GM23248 (cell line): Measurements from ENCODE around the gene CORO7. TPM values are rescaled to one million over a fixed set of nuclear protein-coding genes. Genes with fewer than 3 reads are reported as not detected.

Experiments used
- DNase-seq: peaks from one replicate; pipeline ENCODE4 v3.0.0-alpha.2; 2015
- H2AFZ ChIP-seq: fragments of 200-600 bp; sonication (generic); 2 replicates; pipeline ENCODE4 v1.6.1; 2016; ENCODE audit warnings: antibody characterized with exemption
- H3F3A ChIP-seq: fragments of 200-600 bp; sonication (generic); 2 replicates; pipeline ENCODE4 v1.6.1; 2016; ENCODE audit warnings: mild to moderate bottlenecking, antibody characterized with exemption, mixed run types; ENCODE audit not compliant: insufficient read depth
- H3K27ac ChIP-seq: fragments of 200-600 bp; sonication (generic); 2 replicates; pipeline ENCODE4 v1.5.1; 2016; ENCODE audit warnings: mild to moderate bottlenecking
- H3K27me3 ChIP-seq: fragments of 200-600 bp; sonication (generic); replicated peaks from 2 replicates; pipeline ENCODE4 v1.6.1; 2016; ENCODE audit warnings: mild to moderate bottlenecking; ENCODE audit not compliant: insufficient read depth
- H3K36me3 ChIP-seq: fragments of 200-600 bp; sonication (generic); 2 replicates; pipeline ENCODE4 v1.6.1; 2016; ENCODE audit warnings: low read depth, mild to moderate bottlenecking
- H3K4me1 ChIP-seq: fragments of 200-600 bp; sonication (generic); 2 replicates; pipeline ENCODE4 v1.6.1; 2016; ENCODE audit warnings: mild to moderate bottlenecking; ENCODE audit not compliant: insufficient read depth
- H3K4me2 ChIP-seq: fragments of 200-600 bp; sonication (generic); one replicate; pipeline ENCODE4 v1.6.1; 2016; ENCODE audit warnings: mild to moderate bottlenecking; ENCODE audit not compliant: unreplicated experiment
- H3K4me3 ChIP-seq: fragments of 200-600 bp; sonication (generic); 2 replicates; pipeline ENCODE4 v1.5.1; 2016; ENCODE audit warnings: mild to moderate bottlenecking
- H3K79me2 ChIP-seq: fragments of 200-600 bp; sonication (generic); 2 replicates; pipeline ENCODE4 v1.6.1; 2016; ENCODE audit warnings: mild to moderate bottlenecking; ENCODE audit not compliant: insufficient read depth
- H3K9ac ChIP-seq: fragments of 200-600 bp; sonication (generic); 2 replicates; pipeline ENCODE4 v1.6.1; 2016; ENCODE audit warnings: mild to moderate bottlenecking
- H3K9me2 ChIP-seq: fragments of 200-600 bp; sonication (generic); 2 replicates; pipeline ENCODE4 v1.6.1; 2016; ENCODE audit warnings: mixed run types, mild to moderate bottlenecking, moderate library complexity; ENCODE audit not compliant: insufficient read depth
- H3K9me3 ChIP-seq: fragments of 200-600 bp; sonication (generic); one replicate; pipeline ENCODE4 v1.6.1; 2017; ENCODE audit warnings: low read depth
- H4K20me1 ChIP-seq: fragments of 200-600 bp; sonication (generic); 2 replicates; pipeline ENCODE4 v1.6.0; 2016; ENCODE audit not compliant: insufficient read depth
- EZH2 ChIP-seq: fragments of 200-600 bp; sonication (generic); IDR thresholded peaks from 2 replicates; pipeline ENCODE4 v1.6.1; 2018; ENCODE audit warnings: antibody characterized with exemption, mild to moderate bottlenecking; ENCODE audit not compliant: insufficient read depth, poor library complexity, severe bottlenecking
- EZH2phosphoT487 ChIP-seq: fragments of 200-600 bp; sonication (generic); IDR thresholded peaks from 2 replicates; pipeline ENCODE4 v1.6.1; 2018; ENCODE audit warnings: antibody characterized with exemption, moderate library complexity, mild to moderate bottlenecking, low read depth; ENCODE audit not compliant: insufficient read depth
- WGBS, 2 experiments: methylation state at CpG; one replicate each; pipeline ENCODE4 v1.1.6; 2015 to 2017; ENCODE audit warnings: low lambda C conversion rate in 2 of 2, low coverage in 1 of 2; ENCODE audit errors: missing lambda C conversion rate in 2 of 2; 5-methylcytosine and 5-hydroxymethylcytosine counted together
- in situ Hi-C: fragments of 300-500 bp; cut with MboI; formaldehyde crosslinking; loops from 2 replicates; pipeline ENCODE4 v1.15.0; 2020
- polyA plus RNA-seq: library from polyadenylated mRNA; unstranded; fragments of >200 nt; fragmentation: Nextera tagmentation; extraction: Ambion mirVana; gene quantifications from 2 replicates; pipeline ENCODE4 v1.2.1, GENCODE V29; 2016
- total RNA-seq: library from RNA; depleted of rRNA; stranded (reverse); fragments of >200 nt; shearing (Covaris generic); gene quantifications from 2 replicates; pipeline ENCODE4 v1.2.3, GENCODE V29; 2014

The CORO7 gene
- total and polyA plus RNA-seq, 2 experiments from 2014 or later, result 7.3 to 13.2 TPM

- Histone ChIP-seq H2AFZ (no peak overlapping the region), H3K9me3 (no peaks in the 10 kb centered on the region), H3F3A (peaks cover 11% of the 10 kb centered on the region; the same call in 1 of the 2 replicates), H3K4me3 (no peak overlapping the region), H3K9me2 (no peaks in the 10 kb centered on the region), H3K27me3 (no peaks in the 10 kb centered on the region), H3K9ac (no peak overlapping the region), H3K36me3 (no peaks in the 10 kb centered on the region; the same call in 1 of the 2 replicates), H3K4me1 (0 out of 2 replicates have a peak, but pooled peaks cover 6% of the 10 kb centered on the region), H3K79me2 (peaks cover 50% of the 10 kb centered on the region), H3K4me2 (no peak overlapping the region), H3K27ac (no peak overlapping the region), H4K20me1 (no peaks in the 10 kb centered on the region)
- in situ Hi-C loops, result no loop called here
- TF ChIP-seq EZH2phosphoT487, result no peak
- no peak for TF ChIP-seq EZH2
- WGBS, 2 experiments, result 82 to 87% methylated on average over 14 to 16 of the region's 16 CpGs
- no peak for DNase-seq
These were observed 4.7 kb downstream of the CORO7 start for GRCh38 chr16:4411684-4412083.

DNA sequence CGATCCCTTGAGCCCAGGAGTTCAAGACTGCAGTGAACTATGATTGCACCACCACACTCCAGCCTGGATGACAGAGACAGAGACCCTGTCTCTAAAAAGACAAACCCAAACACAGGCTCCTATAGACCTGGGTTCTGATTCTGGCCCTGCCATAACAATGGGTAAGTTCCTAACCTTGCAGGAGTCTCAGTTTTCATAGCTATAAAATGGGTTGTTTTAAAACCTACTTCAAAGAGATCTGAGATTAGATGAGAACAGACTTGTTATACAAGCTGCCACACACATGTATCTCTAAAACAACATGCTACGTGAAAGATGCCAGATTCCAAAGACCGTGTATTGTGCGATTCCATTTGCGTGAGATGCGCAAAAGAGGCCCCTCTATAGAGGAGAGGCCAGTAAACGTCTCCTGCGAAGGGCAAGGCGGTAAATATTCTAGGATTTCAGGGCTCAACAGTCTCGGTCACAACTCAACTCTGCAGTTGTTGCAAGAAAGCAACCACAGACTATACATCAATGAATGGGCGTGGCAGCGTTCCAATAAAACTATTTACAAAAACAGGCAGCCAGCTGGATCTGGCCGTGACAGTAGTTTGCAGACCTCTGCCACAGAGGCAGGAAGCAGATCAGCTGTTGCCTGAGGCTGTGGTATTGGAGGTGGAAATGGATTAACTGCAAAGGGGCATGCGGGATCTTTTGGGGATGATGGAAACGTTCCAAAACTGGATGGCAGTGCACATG, 5.9 kb downstream of the CORO7 start:
- Histone ChIP-seq H3K4me2 (no peak overlapping the region), H3K4me1 (0 out of 2 replicates have a peak, but pooled peaks cover 6% of the 10 kb centered on the region), H4K20me1 (no peaks in the 10 kb centered on the region), H3K4me3 (no peak overlapping the region), H3K27ac (no peak overlapping the region), H3K36me3 (no peaks in the 10 kb centered on the region; the same call in 1 of the 2 replicates), H3K9me3 (no peaks in the 10 kb centered on the region), H3K9me2 (no peaks in the 10 kb centered on the region), H2AFZ (no peak overlapping the region), H3K79me2 (peaks cover 47% of the 10 kb centered on the region), H3K27me3 (no peaks in the 10 kb centered on the region), H3F3A (peaks cover 11% of the 10 kb centered on the region; the same call in 1 of the 2 replicates), H3K9ac (no peak overlapping the region)
- WGBS, 2 experiments, result 82 to 84% methylated on average over 15 of the region's 15 CpGs
- TF ChIP-seq EZH2 (no peak), EZH2phosphoT487 (no peak)
- in situ Hi-C loops, result no loop called here
- DNase-seq, result peak; percentile 23

- WGBS, 2 experiments, result 86% methylated on average over 16 to 19 of the region's 19 CpGs
- H3K4me1 ChIP-seq, result no peaks in the 10 kb centered on the region
- no peaks in the 10 kb centered on the region for H3K9me3 ChIP-seq
- no peak overlapping the region for H3K4me2 ChIP-seq
- in situ Hi-C loops, result loop anchor here (10.0 kb wide), 1 partner anchor 55 kb away; the partner anchor contains the start of gene PAM16
- no peaks in the 10 kb centered on the region for H3K9me2 ChIP-seq
- H3K79me2 ChIP-seq, result peaks cover 35% of the 10 kb centered on the region
- H4K20me1 ChIP-seq, result no peaks in the 10 kb centered on the region
- H3K27ac ChIP-seq, result no peak overlapping the region
- H3K27me3 ChIP-seq, result no peaks in the 10 kb centered on the region
- H3K36me3 ChIP-seq, result no peaks in the 10 kb centered on the region; the same call in 1 of the 2 replicates
- H3K4me3 ChIP-seq, result no peak overlapping the region
- H3K9ac ChIP-seq, result no peak overlapping the region
- H2AFZ ChIP-seq, result no peak overlapping the region
- H3F3A ChIP-seq, result no peaks in the 10 kb centered on the region
- no peak for TF ChIP-seq EZH2
- TF ChIP-seq EZH2phosphoT487, result no peak
- peak; percentile 35 for DNase-seq
These were observed 7.1 kb downstream of the CORO7 start for GRCh38 chr16:4409081-4409932.

DNA sequence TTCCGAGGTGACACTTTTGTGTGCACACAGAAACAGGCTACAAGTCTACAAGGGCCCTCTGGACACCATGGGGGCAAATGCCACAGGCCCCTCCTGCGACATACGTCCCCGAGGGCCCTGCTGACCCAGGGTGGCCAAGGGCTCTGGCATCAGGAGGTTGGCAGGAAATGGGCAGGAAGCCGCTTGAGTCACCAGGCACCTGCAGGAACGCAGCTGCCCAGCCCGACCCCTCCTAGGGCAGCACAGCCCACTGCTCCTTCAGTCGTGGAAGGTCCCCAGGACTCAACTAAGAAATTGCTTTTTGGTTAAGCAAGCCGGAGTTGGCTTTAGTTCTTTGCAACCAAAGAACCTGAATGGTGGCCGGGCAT, 8.1 kb downstream of the CORO7 start:
- Histone ChIP-seq H3K9ac (no peak overlapping the region), H3K9me2 (no peaks in the 10 kb centered on the region), H3F3A (no peaks in the 10 kb centered on the region), H3K27me3 (no peaks in the 10 kb centered on the region), H3K4me1 (no peaks in the 10 kb centered on the region), H3K4me3 (no peak overlapping the region), H3K36me3 (no peaks in the 10 kb centered on the region; the same call in 1 of the 2 replicates), H3K4me2 (no peak overlapping the region), H4K20me1 (no peaks in the 10 kb centered on the region), H3K79me2 (peaks cover 25% of the 10 kb centered on the region), H3K27ac (no peak overlapping the region), H2AFZ (no peak overlapping the region), H3K9me3 (no peaks in the 10 kb centered on the region)
- in situ Hi-C loops, result loop anchor here (10.0 kb wide), 1 partner anchor 54 kb away; the partner anchor contains the start of gene PAM16
- TF ChIP-seq EZH2phosphoT487, result no peak
- TF ChIP-seq EZH2, result no peak
- 93 to 95% methylated on average over 10 of the region's 10 CpGs for WGBS, 2 experiments
- no peak for DNase-seq
